Measurements from ENCODE around the gene PIAS2. TPM values are rescaled to one million over a fixed set of nuclear protein-coding genes. Genes with fewer than 3 reads are reported as not detected.

Gene PIAS2
- total RNA-seq, 1 donor = 36.6 TPM

- Histone ChIP-seq H3K36me3 (ENCODE audit: insufficient read depth, low read length) (peaks cover 16% of the 10 kb centered on the region), H3K9me3 (ENCODE audit: low read depth, low read length) (no peaks in the 10 kb centered on the region)
These were observed 86.7 kb downstream of the PIAS2 start for GRCh38 chr18:46830633-46831032.

GRCh38 chr18:46829947-46830346, 87.4 kb downstream of the PIAS2 start:
- Histone ChIP-seq H3K4me2 (ENCODE audit: insufficient read depth, low read length) (no peak overlapping the region), H3K79me2 (ENCODE audit: insufficient read depth, low read length) (no peaks in the 10 kb centered on the region), H3K9me3 (ENCODE audit: low read depth, low read length) (no peaks in the 10 kb centered on the region), H3K27ac (ENCODE audit: low read depth, low read length) (no peak overlapping the region), H3K36me3 (ENCODE audit: insufficient read depth, low read length) (peaks cover 16% of the 10 kb centered on the region), H2AFZ (ENCODE audit: low read length) (no peak overlapping the region), H3K4me3 (ENCODE audit: insufficient read depth, low read length) (no peak overlapping the region), H4K20me1 (ENCODE audit: insufficient read depth, low read length) (no peaks in the 10 kb centered on the region), H3K27me3 (ENCODE audit: insufficient read depth, low read length) (no peaks in the 10 kb centered on the region), H3K4me1 (ENCODE audit: insufficient read depth, low read length) (no peaks in the 10 kb centered on the region)
- no peak for DNase-seq (ENCODE audit: insufficient read length, low spot score, missing footprints)
- no peak for TF ChIP-seq CTCF (IDR thresholded peaks at IDR 0.05; ENCODE audit: extremely low read depth, low read depth, low read length)

More at GRCh38 chr18:46830633-46831032, 86.7 kb downstream of the PIAS2 start:
- no peak overlapping the region for H3K4me3 ChIP-seq (ENCODE audit: insufficient read depth, low read length)
- no peaks in the 10 kb centered on the region for H3K27me3 ChIP-seq (ENCODE audit: insufficient read depth, low read length)
- no peak overlapping the region for H3K4me2 ChIP-seq (ENCODE audit: insufficient read depth, low read length)
- no peak for DNase-seq (ENCODE audit: insufficient read length, low spot score, missing footprints)
- no peak overlapping the region for H3K27ac ChIP-seq (ENCODE audit: low read depth, low read length)
- H3K4me1 ChIP-seq (ENCODE audit: insufficient read depth, low read length) = no peaks in the 10 kb centered on the region
- H3K79me2 ChIP-seq (ENCODE audit: insufficient read depth, low read length) = no peaks in the 10 kb centered on the region
- H2AFZ ChIP-seq (ENCODE audit: low read length) = no peak overlapping the region
- TF ChIP-seq CTCF (IDR thresholded peaks at IDR 0.05; ENCODE audit: extremely low read depth, low read depth, low read length) = no peak
- no peaks in the 10 kb centered on the region for H4K20me1 ChIP-seq (ENCODE audit: insufficient read depth, low read length)

GRCh38 chr18:46829531-46829930, 87.8 kb downstream of the PIAS2 start:
- H3K27ac ChIP-seq (ENCODE audit: low read depth, low read length) = no peak overlapping the region
- H3K36me3 ChIP-seq (ENCODE audit: insufficient read depth, low read length) = peaks cover 16% of the 10 kb centered on the region
- DNase-seq (ENCODE audit: insufficient read length, low spot score, missing footprints) = no peak
- H3K4me1 ChIP-seq (ENCODE audit: insufficient read depth, low read length) = no peaks in the 10 kb centered on the region
- no peak for TF ChIP-seq CTCF (IDR thresholded peaks at IDR 0.05; ENCODE audit: extremely low read depth, low read depth, low read length)
- no peak overlapping the region for H3K4me2 ChIP-seq (ENCODE audit: insufficient read depth, low read length)
- no peaks in the 10 kb centered on the region for H3K27me3 ChIP-seq (ENCODE audit: insufficient read depth, low read length)
- H4K20me1 ChIP-seq (ENCODE audit: insufficient read depth, low read length) = no peaks in the 10 kb centered on the region
- no peaks in the 10 kb centered on the region for H3K9me3 ChIP-seq (ENCODE audit: low read depth, low read length)
- no peak overlapping the region for H3K4me3 ChIP-seq (ENCODE audit: insufficient read depth, low read length)
- H3K79me2 ChIP-seq (ENCODE audit: insufficient read depth, low read length) = no peaks in the 10 kb centered on the region
- no peak overlapping the region for H2AFZ ChIP-seq (ENCODE audit: low read length)

- H2AFZ ChIP-seq (ENCODE audit: low read length) = no peak overlapping the region
- no peaks in the 10 kb centered on the region for H3K27me3 ChIP-seq (ENCODE audit: insufficient read depth, low read length)
- H3K9me3 ChIP-seq (ENCODE audit: low read depth, low read length) = no peaks in the 10 kb centered on the region
- DNase-seq (ENCODE audit: insufficient read length, low spot score, missing footprints) = no peak
- TF ChIP-seq CTCF (IDR thresholded peaks at IDR 0.05; ENCODE audit: extremely low read depth, low read depth, low read length) = no peak
- no peaks in the 10 kb centered on the region for H3K79me2 ChIP-seq (ENCODE audit: insufficient read depth, low read length)
- no peak overlapping the region for H3K4me2 ChIP-seq (ENCODE audit: insufficient read depth, low read length)
- no peak overlapping the region for H3K4me3 ChIP-seq (ENCODE audit: insufficient read depth, low read length)
- H3K27ac ChIP-seq (ENCODE audit: low read depth, low read length) = no peak overlapping the region
- no peaks in the 10 kb centered on the region for H4K20me1 ChIP-seq (ENCODE audit: insufficient read depth, low read length)
- peaks cover 2% of the 10 kb centered on the region for H3K36me3 ChIP-seq (ENCODE audit: insufficient read depth, low read length)
- no peaks in the 10 kb centered on the region for H3K4me1 ChIP-seq (ENCODE audit: insufficient read depth, low read length)
These were observed 95.2 kb downstream of the PIAS2 start for GRCh38 chr18:46821856-46822711.

All from osteoblast (primary cell).